Heart right ventricle (tissue), 16 donors: ENCODE measurements around the gene COL10A1. TPM values are rescaled to one million over a fixed set of nuclear protein-coding genes. Genes with fewer than 3 reads are reported as not detected.

Experiments
- ATAC-seq, 8 donors: fragments of 200-7000 bp; cut with Tn5 transposase; one replicate each; pipeline ENCODE4 v1.9.1; 2020; ENCODE audit warnings: mild to moderate bottlenecking in 8 of 8, moderate library complexity in 8 of 8, moderate number of reproducible peaks in 1 of 8
- DNase-seq, 2 donors: peaks; one replicate each; pipeline ENCODE4 v3.0.0-alpha.2; 2020
- H3K27ac ChIP-seq, 10 donors: fragments of 200-600 bp; sonication (generic) in 2 of 10; one replicate each; pipeline versions ENCODE4 v1.5.0 to v1.8.0; 2020 to 2022; ENCODE audit warnings: mild to moderate bottlenecking in 3 of 10
- H3K27me3 ChIP-seq, 7 donors: fragments of 200-600 bp; one replicate each; pipeline ENCODE4 v1.8.0; 2021 to 2022; ENCODE audit warnings: mild to moderate bottlenecking in 2 of 7
- H3K36me3 ChIP-seq, 9 donors: fragments of 200-600 bp; sonication (generic) in 1 of 9; one replicate each; pipeline versions ENCODE4 v1.5.0 to v1.8.0; 2020 to 2022; ENCODE audit warnings: mild to moderate bottlenecking in 2 of 9
- H3K4me1 ChIP-seq, 9 donors: fragments of 200-600 bp; sonication (generic) in 1 of 9; one replicate each; pipeline versions ENCODE4 v1.5.0 to v1.8.0; 2020 to 2022; ENCODE audit warnings: mild to moderate bottlenecking in 4 of 9
- H3K4me3 ChIP-seq, 10 donors: fragments of 200-600 bp; sonication (generic) in 2 of 10; one replicate each; pipeline versions ENCODE4 v1.5.0 to v1.8.0; 2020 to 2022; ENCODE audit warnings: mild to moderate bottlenecking in 7 of 10, moderate library complexity in 2 of 10
- H3K9me3 ChIP-seq, 11 donors: fragments of 200-600 bp in 10 of 11; sonication (generic) in 2 of 11; one replicate each; pipeline versions ENCODE4 v1.5.0 to v1.8.0; 2013 to 2022; ENCODE audit warnings: mild to moderate bottlenecking in 2 of 11, control low read depth in 1 of 11, moderate library complexity in 1 of 11
- WGBS, 2 donors: extraction: QIAGEN DNeasy Blood & Tissue Kit; methylation state at CpG; one replicate each; pipeline ENCODE4 v1.1.7; 2013; ENCODE audit warnings: inconsistent platforms in 1 of 2; 5-methylcytosine and 5-hydroxymethylcytosine counted together
- intact Hi-C, 10 donors: fragments of 100-400 bp; cut with DNase I; formaldehyde crosslinking; loops; one replicate each; pipeline versions ENCODE4 v1.11.1 to v1.14.2; 2022
- polyA plus RNA-seq, 2 donors: library from polyadenylated mRNA; stranded (reverse); fragments of 200-250 nt; gene quantifications; one replicate each; pipeline ENCODE4 v1.2.3, GENCODE V29; 2013
- total RNA-seq, 10 donors: library from RNA; stranded (reverse); fragmentation: NEBNext Ultra II Directional in 3 of 10; extraction: Animal tissue kit (Norgen Biotek cat#: 25700) in 3 of 10; gene quantifications; one replicate each; pipeline versions ENCODE4 v1.2.1 to v1.2.4, GENCODE V29; 2021 to 2023
- TF ChIP-seq, protein P1 (sequence below), 9 donors: fragments of 200-600 bp; sonication (generic) in 2 of 9; IDR thresholded peaks; one replicate each; pipeline versions ENCODE4 v1.5.0 to v1.8.0; 2021 to 2022; ENCODE audit warnings: antibody characterized with exemption in 9 of 9, mild to moderate bottlenecking in 5 of 9, moderate library complexity in 1 of 9
- donor health status: Arrhythmogenic right ventricular cardiomyopathy.
- donor health status: ischemic (EF 13 %, LVEDD 7.1; RV severe dilation, severe dysfunction).
- donor health status: healthy with polysubstance abuse.
- donor health status: DM: no; HTN: yes; CAD: no.
- donor health status: DM: no; HTN: no; CAD: no.
- donor health status: ischemic (EF 25% LVEDD 6.9; RV normal size, moderate dysfunction).
- donor health status: ischemic (EF 25% LVEDD 5.7; RV mildly dilated, moderate dysfunction).
- donor health status: healthy.
- donor health status: DM: yes; HTN: yes; CAD: no.
- donor health status: Ischemic cardiomyopathy.
- donor health status: ischemic (EF 35%, LVEDD 5.7; RV mildly dilated, moderate dysfunction).
- donor health status: nonischemic (EF 11% LVEDD 7.7; RV severe dilation, severe dysfunction).
- donor health status: DM: yes; HTN: yes; CAD: no.
- donor health status: PGD.
- donor health status: ischemic (EF 29% LVEDD 5.4; RV normal size, mild dysfunction).
- donor health status: nonischemic (EF 23%, LVEDD 6.1; RV moderate dilation, normal function).

COL10A1 gene
- total and polyA plus RNA-seq, 12 donors, result 0.01 to 3.1 (median 0.15) TPM; not detected in 5

- no peak for ATAC-seq
- H3K9me3 ChIP-seq, result no peaks in the 10 kb centered on the region
- intact Hi-C loops, result no loop called here
- H3K4me3 ChIP-seq, result no peak overlapping the region
- no peak for DNase-seq
- H3K36me3 ChIP-seq, result no peaks in the 10 kb centered on the region
- H3K27ac ChIP-seq, result no peak overlapping the region
- H3K27me3 ChIP-seq, result no peaks in the 10 kb centered on the region
- H3K4me1 ChIP-seq, result peaks cover 0 to 12% (median 0%) of the 10 kb centered on the region in 9 donors
- WGBS, 2 donors, result 49 to 56% methylated on average over 1 of the region's 1 CpG
- TF ChIP-seq, protein P1, sequence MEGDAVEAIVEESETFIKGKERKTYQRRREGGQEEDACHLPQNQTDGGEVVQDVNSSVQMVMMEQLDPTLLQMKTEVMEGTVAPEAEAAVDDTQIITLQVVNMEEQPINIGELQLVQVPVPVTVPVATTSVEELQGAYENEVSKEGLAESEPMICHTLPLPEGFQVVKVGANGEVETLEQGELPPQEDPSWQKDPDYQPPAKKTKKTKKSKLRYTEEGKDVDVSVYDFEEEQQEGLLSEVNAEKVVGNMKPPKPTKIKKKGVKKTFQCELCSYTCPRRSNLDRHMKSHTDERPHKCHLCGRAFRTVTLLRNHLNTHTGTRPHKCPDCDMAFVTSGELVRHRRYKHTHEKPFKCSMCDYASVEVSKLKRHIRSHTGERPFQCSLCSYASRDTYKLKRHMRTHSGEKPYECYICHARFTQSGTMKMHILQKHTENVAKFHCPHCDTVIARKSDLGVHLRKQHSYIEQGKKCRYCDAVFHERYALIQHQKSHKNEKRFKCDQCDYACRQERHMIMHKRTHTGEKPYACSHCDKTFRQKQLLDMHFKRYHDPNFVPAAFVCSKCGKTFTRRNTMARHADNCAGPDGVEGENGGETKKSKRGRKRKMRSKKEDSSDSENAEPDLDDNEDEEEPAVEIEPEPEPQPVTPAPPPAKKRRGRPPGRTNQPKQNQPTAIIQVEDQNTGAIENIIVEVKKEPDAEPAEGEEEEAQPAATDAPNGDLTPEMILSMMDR (IDR thresholded peaks at IDR 0.05), result no peak
Observed at GRCh38 chr6:116072368-116072767, 53.6 kb downstream of the COL10A1 start.

DNA sequence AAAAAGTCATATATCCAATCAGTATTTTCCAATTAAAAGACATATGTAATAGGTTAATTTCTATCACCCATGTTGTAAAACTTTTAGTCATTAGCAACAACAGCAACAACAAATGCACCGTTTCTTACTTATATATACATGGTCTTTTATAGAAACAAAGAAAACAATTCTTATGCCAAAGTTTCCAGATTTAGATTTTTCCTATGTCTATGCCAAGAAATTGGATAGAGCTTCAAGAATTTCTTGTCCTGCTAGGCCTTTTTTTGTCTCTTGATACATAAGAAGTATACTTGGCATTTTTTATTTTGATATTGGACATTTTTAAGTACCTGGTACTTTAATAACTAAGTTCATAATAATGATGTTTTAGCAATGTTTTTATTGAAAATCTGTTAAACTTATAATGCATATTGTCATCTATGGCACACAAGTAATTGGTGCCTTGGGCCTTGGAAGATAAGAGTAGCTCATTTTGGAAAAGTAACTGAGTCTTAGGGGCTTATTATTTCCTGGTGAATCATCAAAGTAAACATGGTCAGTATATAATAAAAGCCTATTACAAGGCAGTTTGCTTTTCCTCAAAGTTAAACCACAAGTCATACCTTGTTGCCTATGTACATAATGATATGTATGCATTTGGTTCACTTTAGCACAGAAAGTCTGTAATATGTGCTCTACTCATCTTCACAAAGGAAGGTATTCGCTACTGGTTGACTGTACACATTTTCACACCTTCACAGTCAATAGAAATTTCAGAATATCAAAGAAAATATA, 55.1 kb downstream of the COL10A1 start:
- TF ChIP-seq, protein P1 (IDR thresholded peaks at IDR 0.05), result no peak
- ATAC-seq, result no peak
- DNase-seq, result no peak
- Histone ChIP-seq H3K27ac (no peak overlapping the region), H3K4me1 (peaks cover 0 to 12% (median 0%) of the 10 kb centered on the region in 9 donors), H3K36me3 (no peaks in the 10 kb centered on the region), H3K9me3 (no peaks in the 10 kb centered on the region), H3K4me3 (no peak overlapping the region), H3K27me3 (no peaks in the 10 kb centered on the region)
- 48 to 51% methylated on average over 2 of the region's 2 CpGs for WGBS, 2 donors
- intact Hi-C loops, result no loop called here

DNA sequence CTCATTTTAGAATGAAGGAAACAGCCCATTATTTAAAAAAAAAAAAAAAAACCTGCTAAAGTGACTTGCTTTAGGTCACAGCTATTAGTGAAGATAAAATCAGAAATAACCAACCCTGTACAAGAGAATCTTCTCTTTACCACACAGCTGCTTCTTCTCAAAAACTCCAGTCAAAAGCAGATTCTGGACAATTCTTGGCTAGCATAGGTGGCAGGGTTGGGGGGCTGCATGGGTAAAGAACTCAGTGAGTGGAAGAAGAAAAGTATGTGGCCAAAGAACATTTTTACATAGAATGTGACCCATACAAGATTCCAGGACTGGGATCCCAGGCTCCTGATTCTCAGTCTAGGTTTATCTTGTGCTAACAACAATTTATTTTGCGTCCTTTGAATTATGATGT, 55.8 kb downstream of the COL10A1 start:
- intact Hi-C loops, result no loop called here
- WGBS, 2 donors, result 85% methylated on average over 1 of the region's 1 CpG
- Histone ChIP-seq H3K27me3 (no peaks in the 10 kb centered on the region), H3K4me1 (peaks cover 0 to 12% (median 0%) of the 10 kb centered on the region in 9 donors), H3K4me3 (no peak overlapping the region), H3K9me3 (no peaks in the 10 kb centered on the region), H3K36me3 (no peaks in the 10 kb centered on the region), H3K27ac (no peak overlapping the region)
- ATAC-seq (no peak), DNase-seq (no peak)
- TF ChIP-seq, protein P1 (IDR thresholded peaks at IDR 0.05), result no peak

Other genes starting within 250 kb of the COL10A1 start
- 10 to 100 TPM in 1 of 10 donors, 1 to 10 TPM in 9; 5.1 to 10.6 (median 6.8) TPM for gene FRK, start 65.2 kb downstream of the COL10A1 start, total RNA-seq
- gene FRK, start 65.2 kb downstream of the COL10A1 start, polyA plus RNA-seq, result 1 to 10 TPM in 1 of 2 donors, under 1 TPM in 1; 0.61 to 2.2 TPM
- 10 to 100 TPM; 53.9 to 69.7 (median 60.4) TPM for gene NT5DC1, start 25.3 kb downstream of the COL10A1 start, total RNA-seq
- 10 to 100 TPM in 1 of 2 donors, 1 to 10 TPM in 1; 5.9 to 11.8 TPM for gene NT5DC1, start 25.3 kb downstream of the COL10A1 start, polyA plus RNA-seq
- 10 to 100 TPM; 24.4 to 38.9 (median 28.9) TPM for gene TSPYL4, start 127.9 kb upstream of the COL10A1 start, total RNA-seq
- gene TSPYL4, start 127.9 kb upstream of the COL10A1 start, polyA plus RNA-seq, result 10 to 100 TPM in 1 of 2 donors, 1 to 10 TPM in 1; 8.5 to 23.8 TPM
- 100 to 1,000 TPM in 7 of 10 donors, 10 to 100 TPM in 3; 76.6 to 143 (median 114) TPM for gene TSPYL1, start 153.8 kb upstream of the COL10A1 start, total RNA-seq
- 10 to 100 TPM; 14.0 to 27.1 TPM for gene TSPYL1, start 153.8 kb upstream of the COL10A1 start, polyA plus RNA-seq
- gene DSE, start 244.8 kb upstream of the COL10A1 start, total RNA-seq, result 10 to 100 TPM in 8 of 10 donors, 1 to 10 TPM in 2; 8.8 to 25.4 (median 12.7) TPM
- 1 to 10 TPM; 3.8 to 5.1 TPM for gene DSE, start 244.8 kb upstream of the COL10A1 start, polyA plus RNA-seq